Fibroblast of upper back skin (primary cell): Measurements from ENCODE around the gene RPL36AL.
A peak's percentile ranks its signal among the peaks of the same experiment; 100 is the strongest.
"Not testable (repeated sequence)": the region's sequence is repeated elsewhere in the genome, so short reads cannot be mapped to it uniquely, and the experiment has no call there.

ENCODE experiments used
- DNase-seq: peaks from one replicate; pipeline ENCODE4 v3.0.0-alpha.2; 2013

Gene RPL36AL

GRCh38 chr14:49620182-49621113, at the start of gene RPL36AL, which contains the start of gene MGAT2:
Gene RPL36AL (minus strand): TSS chr14:49620626. CDS start chr14:49619104, 1,522 bp downstream.
Gene MGAT2 (plus strand): TSS chr14:49620799. CDS start chr14:49621269, 470 bp downstream.
- DNase-seq = peak; percentile 98

DNA sequence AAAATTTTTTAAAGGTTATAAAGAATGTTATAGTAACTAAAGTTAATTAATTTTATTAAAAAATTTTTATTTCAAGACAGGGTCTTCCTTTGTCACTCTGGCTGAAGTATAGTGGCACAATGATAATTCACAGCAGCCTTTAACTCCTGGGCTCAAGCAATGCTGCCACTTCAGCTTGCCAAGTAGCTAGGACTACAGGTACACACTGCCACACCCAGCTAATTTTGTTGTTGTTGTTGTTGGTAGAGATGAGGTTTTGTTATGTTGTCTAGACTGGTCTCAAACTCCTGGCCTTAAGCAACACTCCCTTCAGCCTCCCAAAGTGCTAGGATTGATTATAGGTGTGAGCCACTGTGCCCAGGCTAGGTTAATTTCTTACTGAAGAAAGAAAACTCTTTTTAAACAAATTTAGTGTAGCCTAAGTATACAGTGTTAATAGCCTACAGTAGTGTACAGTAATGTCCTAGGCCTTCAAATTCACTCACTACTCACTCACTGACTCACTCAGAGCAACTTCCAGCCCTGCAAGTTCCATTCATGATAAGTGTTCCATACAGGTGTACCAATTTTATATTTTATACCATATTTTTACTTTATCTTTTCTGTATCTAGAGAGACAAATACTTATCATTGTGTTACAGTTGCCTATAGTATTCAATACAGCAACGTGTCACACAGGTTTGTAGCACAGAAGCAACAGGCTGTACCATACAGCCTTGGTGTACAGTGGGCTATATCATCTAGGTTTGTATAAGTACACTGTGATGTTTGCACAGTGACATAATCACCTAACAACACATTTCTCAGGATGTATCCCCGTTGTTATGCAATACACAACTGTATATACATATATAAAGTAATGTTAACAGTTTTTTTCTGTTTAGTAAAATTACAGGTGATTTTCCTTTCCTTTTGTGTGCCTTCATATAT, 39.4 kb upstream of the RPL36AL start:
- no peak for DNase-seq

GRCh38 chr14:49657500-49657899, 37.1 kb upstream of the RPL36AL start:
- not testable (repeated sequence) for DNase-seq

DNA sequence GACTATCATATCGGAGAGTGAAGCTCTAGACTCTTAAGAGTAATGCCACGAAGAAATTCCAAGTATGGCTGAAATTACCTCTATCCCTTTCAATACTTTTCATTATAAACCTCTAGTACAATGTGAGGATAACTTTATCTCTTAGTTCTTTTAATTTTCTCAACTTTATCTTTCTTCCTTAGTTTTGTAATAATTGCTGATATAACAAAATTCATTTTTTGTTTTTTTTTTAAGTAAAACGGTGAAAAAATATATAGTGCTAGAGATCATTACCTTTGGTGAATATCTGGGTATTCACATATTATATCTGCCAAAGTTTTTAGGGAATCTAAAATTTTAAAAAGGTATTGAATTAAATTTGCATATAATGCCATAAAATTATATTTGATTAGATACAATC, 34.1 kb upstream of the RPL36AL start:
- no peak for DNase-seq

DNA sequence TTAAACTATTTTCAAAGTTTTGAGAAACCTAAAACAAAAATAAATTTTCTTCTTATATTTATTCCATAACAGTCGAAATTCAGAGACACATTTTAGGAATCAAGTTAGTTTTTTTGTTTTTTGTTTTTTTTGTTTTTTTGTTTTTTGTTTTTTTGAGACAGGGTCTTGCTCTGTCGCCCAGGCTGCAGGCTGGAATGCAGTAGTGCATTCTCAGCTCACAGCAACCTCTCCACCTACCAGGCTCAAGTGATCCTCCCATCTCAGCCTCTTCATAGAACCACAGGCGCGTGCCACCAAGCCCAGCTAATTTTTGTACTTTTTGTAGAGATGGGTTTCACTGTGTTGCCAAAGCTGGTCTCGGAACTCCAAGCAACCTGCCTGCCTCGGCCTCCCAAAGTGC, 33.1 kb upstream of the RPL36AL start:
- no peak for DNase-seq

GRCh38 chr14:49642163-49642562, 21.7 kb upstream of the RPL36AL start:
- no peak for DNase-seq

- no peak for DNase-seq
These were observed 21.3 kb upstream of the RPL36AL start for GRCh38 chr14:49641697-49642129.

GRCh38 chr14:49640540-49641417, 20.4 kb upstream of the RPL36AL start:
- no peak for DNase-seq

DNA sequence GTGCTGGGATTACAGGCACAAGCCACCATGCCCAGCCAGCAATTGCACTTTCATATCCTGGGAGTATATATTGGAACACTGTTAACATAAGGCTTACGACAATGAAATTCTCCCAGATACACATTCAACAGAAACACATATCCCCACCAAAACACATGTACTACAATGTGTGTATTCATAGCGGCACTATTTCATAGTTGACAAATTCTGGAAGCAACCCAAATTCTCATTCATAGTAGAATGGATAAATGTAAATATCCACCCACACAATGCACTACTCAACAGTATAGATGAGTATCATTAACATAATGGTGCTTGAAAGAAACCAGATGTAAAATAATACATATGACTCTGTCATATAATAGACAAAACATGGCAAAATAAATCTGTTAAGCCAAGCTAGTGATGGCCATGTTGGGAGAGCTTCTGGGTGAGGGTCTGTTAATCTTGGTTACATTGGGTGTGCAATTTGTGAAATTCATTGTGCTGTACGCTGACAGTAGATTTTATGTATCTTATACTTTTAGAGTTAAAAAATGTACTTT, 17.2 kb upstream of the RPL36AL start:
- no peak for DNase-seq

DNA sequence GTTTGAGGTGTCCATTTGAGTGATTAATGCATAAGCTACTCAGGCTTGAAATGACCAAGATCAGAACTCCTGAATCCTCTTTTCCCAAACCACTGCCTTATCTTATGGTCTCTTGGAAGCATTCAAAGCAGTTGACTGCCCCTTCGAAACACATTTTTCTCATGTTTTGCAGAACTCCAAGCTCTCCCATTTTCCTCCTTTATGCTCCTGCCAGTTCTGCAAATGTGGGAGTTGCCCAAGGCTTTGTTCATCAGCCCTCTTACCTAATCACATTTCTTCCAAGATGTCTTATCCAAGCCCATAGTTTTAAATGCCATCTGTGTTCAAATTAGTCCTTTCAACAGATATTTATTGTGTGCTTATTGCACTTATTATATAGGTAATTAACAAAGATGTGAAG, 16.4 kb upstream of the RPL36AL start:
- no peak for DNase-seq

GRCh38 chr14:49634547-49635334, 14.3 kb upstream of the RPL36AL start, which contains the start of gene DNAAF2:
Gene DNAAF2 (minus strand): TSS chr14:49635244. CDS start chr14:49635149, 95 bp downstream.
- DNase-seq = peak; percentile 64

GRCh38 chr14:49633640-49634546, 13.5 kb upstream of the RPL36AL start:
- DNase-seq = peak; percentile 94

DNA sequence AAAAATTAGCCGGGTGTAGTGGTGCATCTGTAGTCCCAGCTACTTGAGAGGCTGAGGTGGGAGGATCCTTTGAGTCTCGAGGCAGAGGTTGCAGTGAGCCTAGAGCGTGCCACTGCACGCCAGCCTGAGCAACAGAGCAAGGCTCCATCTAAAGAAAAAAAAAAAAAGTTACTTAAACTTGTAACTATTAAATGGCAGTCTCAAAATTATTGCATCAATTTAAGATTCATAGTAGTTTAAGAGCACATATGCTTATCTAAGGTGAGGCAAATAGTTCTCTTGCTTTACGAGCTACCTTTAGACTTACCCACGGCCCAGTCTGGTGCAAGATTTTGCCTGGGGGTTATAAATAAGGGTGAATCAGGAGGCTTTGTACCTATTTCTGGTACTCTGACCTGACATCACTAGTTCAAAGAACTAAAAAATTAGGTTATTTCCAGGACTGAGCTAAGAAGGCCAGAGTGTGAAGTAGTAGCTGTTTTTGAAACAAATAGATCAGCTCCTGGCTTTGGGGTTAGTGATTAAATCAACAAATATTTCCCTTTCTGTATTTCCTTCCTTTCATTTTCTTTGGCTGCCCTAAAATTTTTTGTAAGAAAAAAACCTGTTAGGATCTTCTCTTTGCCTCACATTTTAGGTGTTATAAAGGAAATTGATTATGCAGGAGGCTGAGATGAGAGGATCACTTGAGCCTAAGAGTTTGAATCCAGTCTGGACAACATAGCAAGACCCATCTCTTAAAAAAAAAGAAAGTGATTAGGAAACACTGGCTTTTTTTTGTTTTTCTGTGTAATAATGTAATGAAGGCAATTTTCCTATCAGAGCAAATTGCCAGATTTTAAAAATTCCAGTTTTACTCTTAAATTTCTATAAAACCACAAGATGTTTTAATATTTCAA, 3.8 kb upstream of the RPL36AL start:
- no peak for DNase-seq

DNA sequence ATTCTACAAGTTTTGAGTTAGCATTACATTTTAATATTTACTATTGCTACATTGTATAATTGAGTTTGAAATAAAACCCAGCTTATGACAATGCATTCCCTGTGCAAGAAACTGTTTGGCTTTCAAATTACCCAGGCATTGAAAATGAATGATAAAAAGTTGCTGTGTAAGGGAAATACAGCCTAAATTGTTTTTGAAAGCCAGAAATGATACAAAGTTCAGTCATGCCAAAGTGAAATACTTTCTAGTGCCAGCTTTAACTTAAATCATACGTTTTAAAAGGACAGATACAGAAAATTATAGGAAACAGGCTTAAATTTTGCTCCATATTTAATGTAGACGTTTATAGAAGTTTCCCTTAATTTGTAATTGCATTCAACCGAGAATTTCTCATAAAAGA, 3.0 kb upstream of the RPL36AL start:
- no peak for DNase-seq

- no peak for DNase-seq
These were observed 1.7 kb upstream of the RPL36AL start for GRCh38 chr14:49622022-49622607.

DNA sequence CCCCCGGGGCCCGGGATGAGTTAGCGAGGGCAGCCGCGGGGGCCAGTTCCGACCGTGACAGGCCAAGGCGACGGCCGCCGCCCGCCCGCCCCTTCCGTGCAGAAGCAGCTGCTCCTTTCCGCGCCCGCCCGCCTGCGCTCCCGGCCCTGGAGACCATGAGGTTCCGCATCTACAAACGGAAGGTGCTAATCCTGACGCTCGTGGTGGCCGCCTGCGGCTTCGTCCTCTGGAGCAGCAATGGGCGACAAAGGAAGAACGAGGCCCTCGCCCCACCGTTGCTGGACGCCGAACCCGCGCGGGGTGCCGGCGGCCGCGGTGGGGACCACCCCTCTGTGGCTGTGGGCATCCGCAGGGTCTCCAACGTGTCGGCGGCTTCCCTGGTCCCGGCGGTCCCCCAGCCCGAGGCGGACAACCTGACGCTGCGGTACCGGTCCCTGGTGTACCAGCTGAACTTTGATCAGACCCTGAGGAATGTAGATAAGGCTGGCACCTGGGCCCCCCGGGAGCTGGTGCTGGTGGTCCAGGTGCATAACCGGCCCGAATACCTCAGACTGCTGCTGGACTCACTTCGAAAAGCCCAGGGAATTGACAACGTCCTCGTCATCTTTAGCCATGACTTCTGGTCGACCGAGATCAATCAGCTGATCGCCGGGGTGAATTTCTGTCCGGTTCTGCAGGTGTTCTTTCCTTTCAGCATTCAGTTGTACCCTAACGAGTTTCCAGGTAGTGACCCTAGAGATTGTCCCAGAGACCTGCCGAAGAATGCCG, 872 bp upstream of the RPL36AL start:
- DNase-seq = peak; percentile 49

DNA sequence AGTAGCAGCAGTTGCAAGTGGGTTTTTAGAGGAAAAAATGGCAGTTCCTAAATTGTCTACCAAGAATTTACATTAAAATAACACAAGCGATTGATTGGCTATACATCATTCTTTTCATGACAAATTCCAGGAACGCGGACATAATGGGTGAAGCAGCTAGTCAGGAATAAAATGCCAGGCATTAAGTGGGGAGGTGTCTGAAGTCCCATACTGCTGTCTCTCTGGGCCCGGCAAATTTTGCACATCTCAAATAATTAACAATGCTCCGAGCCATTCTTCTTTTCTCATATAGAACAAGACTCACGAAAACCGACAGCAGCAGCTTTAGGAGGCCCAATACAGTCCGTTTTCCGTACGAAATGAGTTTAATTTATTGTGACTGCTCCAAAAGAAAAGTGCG, 696 bp downstream of the RPL36AL start:
- no peak for DNase-seq

DNA sequence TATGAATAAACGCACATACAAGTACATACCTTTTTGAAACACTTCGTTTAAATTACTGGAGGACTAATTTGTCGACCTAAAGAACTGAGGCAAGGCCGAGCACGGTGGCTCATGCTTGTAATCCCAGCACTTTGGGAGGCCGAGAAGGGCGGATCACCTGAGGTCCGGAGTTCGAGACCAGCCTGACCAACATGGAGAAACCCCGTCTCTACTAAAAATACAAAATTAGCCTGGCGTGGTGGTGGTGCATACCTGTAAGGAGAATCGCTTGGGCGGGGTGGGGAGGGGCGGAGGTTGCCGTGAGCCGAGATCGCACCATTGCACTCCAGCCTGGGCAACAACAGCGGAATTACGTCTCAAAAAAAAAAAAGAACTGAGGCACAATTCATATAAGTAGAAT, 1.2 kb downstream of the RPL36AL start:
- DNase-seq = not testable (repeated sequence)
